Astrocyte of the cerebellum (primary cell): ENCODE results near the gene FADS6.
A peak's percentile ranks its signal among the peaks of the same experiment; 100 is the strongest.

Experiments
- DNase-seq: peaks from one replicate; pipeline ENCODE4 v3.0.0-alpha.2; 2011; ENCODE audit warnings: low read depth
- H3K4me3 ChIP-seq: 2 replicates; pipeline ENCODE4 v1.5.1; 2011; ENCODE audit warnings: mild to moderate bottlenecking, low read depth, low read length, moderate library complexity
- in situ Hi-C: cut with HindIII; loops from 2 replicates; pipeline ENCODE4 v1.10.0; 2017; ENCODE audit warnings: low sequenced_read_pairs
- TF ChIP-seq, protein P1 (sequence below): IDR thresholded peaks from 2 replicates; pipeline ENCODE4 v1.5.1; 2012; ENCODE audit warnings: low read length, low read depth, moderate library complexity, mild to moderate bottlenecking; ENCODE audit errors: missing control alignments

FADS6 gene

DNA sequence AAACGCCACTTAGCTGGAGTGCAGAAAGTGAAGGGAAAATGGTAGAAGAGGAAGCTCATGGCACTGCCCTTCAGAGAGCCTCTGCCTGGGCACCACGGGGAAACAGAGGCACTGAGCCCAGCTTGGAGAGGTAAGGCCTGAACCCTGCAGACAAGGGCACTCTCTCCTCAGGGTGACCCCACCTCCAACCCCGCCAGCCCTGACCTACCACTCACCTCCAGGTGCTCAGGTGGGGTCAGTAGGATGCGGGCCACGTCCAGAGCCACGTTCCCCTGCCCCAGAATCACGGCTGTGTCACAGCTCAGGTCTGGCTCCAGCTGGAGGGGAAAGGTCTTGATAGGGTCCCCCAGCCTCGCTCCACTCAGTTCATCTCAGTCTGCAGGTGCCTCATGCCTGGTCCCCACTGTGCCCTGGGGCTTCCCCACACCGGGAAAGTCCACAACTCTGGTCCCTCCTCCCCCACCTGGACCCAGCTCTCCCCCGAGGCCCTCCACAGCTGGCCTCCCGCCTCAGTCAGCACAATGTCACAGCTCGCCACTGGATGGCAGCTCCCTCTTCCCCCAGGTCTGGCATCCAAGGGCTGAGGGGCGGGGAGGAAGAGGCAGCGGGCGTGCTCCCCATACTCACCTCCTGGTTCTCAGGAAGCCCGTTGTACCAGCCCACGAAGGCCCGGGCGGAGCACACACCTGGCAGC, 27.8 kb downstream of the FADS6 start:
- DNase-seq: no peak
- TF ChIP-seq, protein P1, sequence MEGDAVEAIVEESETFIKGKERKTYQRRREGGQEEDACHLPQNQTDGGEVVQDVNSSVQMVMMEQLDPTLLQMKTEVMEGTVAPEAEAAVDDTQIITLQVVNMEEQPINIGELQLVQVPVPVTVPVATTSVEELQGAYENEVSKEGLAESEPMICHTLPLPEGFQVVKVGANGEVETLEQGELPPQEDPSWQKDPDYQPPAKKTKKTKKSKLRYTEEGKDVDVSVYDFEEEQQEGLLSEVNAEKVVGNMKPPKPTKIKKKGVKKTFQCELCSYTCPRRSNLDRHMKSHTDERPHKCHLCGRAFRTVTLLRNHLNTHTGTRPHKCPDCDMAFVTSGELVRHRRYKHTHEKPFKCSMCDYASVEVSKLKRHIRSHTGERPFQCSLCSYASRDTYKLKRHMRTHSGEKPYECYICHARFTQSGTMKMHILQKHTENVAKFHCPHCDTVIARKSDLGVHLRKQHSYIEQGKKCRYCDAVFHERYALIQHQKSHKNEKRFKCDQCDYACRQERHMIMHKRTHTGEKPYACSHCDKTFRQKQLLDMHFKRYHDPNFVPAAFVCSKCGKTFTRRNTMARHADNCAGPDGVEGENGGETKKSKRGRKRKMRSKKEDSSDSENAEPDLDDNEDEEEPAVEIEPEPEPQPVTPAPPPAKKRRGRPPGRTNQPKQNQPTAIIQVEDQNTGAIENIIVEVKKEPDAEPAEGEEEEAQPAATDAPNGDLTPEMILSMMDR: no peak
- no peak overlapping the region for H3K4me3 ChIP-seq
- in situ Hi-C loops: no loop called here

DNA sequence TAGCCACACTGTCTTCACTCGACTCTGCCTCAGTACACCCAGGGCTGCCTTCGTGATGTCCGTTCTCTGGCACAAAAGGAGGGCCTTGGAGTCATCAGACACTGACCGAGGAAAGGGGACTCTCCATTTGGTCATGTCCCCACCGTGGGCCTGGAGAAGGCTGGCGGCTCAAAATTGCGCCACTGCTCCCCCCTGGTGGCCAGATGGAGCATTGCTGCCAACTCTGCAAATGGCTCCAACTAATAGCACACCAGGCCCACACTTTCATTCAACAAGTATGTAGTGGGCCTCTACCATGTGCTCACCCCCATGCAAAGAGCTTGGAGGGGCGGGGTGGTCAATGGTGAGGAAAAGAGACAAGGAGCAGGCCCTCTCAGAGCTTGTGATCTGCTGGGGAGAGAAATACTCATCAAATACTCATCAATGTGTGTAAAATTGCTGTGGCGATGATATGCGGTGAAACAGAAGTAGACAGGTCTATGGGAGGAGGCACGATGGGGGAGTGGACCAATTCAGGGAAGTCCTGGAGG, 28.5 kb downstream of the FADS6 start:
- in situ Hi-C loops: no loop called here
- TF ChIP-seq, protein P1: peak; percentile 96
- DNase-seq: peak; percentile 32
- no peak overlapping the region for H3K4me3 ChIP-seq

DNA sequence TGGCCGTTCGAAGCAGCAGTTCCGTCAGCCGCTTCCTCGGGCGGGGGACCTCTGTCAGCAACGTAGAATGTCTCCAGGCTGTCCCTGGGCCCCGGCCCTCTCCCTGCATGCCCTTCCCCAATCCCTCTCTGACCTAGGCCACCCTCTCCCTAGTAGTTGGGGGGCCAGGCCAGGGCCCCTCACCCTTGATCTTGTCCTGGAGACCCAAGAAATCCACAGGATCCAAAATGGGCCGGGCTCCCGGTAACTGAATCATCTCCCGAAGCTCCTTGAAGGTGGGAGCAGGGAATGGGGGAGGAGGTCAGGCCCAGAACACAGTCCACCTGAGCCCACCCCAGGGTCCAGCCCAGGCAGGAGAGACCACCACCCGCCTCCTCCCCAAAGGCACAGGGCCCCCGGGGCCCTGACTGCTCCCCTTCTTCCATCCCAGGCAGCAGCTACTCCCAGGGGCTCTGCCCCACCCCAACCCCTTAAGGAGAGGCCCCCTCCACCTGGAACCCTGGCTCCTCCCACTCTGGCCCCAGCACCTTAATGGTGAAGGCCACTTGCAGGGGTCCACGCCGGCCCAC, 29.1 kb downstream of the FADS6 start:
- no peak overlapping the region for H3K4me3 ChIP-seq
- TF ChIP-seq, protein P1: no peak
- DNase-seq: no peak
- in situ Hi-C loops: no loop called here

DNA sequence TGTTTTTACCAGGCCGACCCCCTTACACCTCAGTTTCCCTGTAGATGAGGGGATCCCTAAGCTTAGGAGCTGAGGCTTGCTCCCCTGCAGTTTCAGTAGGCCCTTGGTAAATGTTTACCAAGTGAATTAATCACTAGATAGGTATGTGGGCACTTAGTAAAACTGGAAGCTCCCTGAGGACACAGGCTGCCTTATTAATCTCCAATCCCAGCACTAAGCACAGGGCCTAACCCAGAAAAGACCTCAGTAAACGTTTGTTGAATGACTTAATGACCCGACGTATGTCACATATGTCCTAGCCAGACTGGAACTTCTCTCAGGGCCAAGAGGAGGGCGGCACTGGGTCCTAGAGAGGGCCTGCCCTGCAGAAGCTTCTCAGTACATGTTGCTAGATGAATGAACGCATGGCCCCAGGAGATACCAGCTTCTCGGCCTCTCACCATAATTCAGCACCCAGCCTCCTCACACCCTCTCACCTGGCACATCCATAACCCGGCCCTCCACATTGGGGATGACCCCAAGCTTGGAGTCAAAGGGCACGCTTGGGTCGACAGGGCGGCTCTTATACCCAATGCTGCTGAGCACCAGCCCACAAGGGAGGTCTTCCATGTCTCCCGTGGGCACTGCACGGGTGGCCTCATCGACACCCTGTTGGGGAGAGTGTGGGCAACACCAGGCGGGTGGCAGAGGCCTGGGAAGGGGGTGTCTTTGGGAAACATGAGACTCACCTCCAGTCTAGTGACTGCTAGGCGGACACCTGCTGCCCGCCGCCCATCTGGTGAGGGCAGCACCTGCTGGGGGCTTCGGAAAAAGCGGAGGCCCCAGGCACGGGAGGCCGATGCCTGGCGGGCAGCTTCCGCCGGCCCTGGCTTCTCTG, 29.8 kb downstream of the FADS6 start:
- H3K4me3 ChIP-seq: no peak overlapping the region
- no peak for DNase-seq
- in situ Hi-C loops: no loop called here
- TF ChIP-seq, protein P1: no peak

DNA sequence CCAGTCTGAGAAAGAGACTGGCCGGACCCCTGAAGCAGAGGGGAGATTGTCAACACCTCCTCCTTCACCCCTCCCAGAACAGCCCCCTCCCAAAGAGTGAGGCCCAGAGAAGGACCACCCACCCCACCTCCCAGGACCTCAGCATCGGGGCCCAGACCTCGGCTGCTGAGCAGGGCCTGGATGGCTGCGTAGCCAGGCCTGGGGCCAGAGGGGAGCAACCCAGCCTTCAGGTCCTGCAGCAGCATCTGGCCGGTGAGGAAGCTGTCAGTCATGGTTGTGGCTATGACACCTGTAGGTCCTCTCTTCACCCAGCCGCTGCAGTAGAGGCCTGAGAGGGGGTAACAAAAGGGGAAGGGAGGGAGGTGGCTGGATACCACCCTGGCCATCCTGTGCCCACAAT, 30.5 kb downstream of the FADS6 start:
- TF ChIP-seq, protein P1: no peak
- in situ Hi-C loops: no loop called here
- no peak overlapping the region for H3K4me3 ChIP-seq
- no peak for DNase-seq

DNA sequence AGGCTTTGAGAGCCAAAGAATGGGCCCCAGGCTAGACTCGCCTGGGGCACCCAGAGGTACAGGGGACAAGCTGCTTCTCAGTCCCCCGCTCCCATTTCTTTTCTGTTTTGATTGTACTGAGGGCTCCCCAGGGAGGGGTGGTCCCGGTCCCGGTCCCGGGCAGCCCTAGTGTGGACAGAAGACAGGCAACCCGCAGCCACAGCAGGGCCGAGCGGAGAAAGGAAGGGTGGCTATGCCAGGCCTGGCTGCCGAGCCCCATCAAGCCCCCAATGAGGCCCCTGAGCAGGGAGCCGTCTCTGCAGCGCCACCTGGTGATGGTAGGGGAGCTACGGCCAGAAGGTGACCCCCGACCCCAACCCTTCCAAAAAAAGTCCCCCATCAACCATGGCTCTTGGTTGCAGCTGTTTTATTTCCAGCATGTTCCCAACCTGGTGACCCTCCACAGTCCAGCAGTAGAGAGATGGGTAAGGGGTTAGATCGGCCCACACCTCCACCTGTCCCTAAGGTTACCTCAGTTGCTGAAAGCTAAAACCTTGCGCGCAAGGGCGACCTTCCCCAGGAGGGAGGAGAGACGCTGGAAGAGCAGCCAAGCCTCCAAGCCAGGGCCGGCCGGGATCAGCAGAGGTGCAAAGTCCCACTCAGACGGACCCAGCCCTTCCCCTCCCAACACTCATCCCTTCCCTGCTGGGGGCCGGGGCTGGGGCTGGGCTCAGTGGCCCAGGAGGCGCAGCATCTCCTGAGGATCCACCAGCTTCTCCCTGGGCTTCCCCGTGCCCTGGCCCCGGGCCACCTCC, 31.1 kb downstream of the FADS6 start:
- TF ChIP-seq, protein P1: peak; percentile 75
- in situ Hi-C loops: no loop called here
- no peak overlapping the region for H3K4me3 ChIP-seq
- no peak for DNase-seq
